HepG2 (cell line): ENCODE results near the gene RNF40. TPM values are rescaled to one million over a fixed set of nuclear protein-coding genes. Genes with fewer than 3 reads are reported as not detected.

Experiments
- CBX1 ChIP-seq: IDR thresholded peaks from one replicate; pipeline ENCODE4 v1.6.1; 2016; ENCODE audit warnings: antibody characterized with exemption, low read depth
- EEA1 ChIP-seq: sonication (generic); formaldehyde crosslinking; IDR thresholded peaks from 2 replicates; pipeline ENCODE4 v1.5.1; 2020; ENCODE audit warnings: mild to moderate bottlenecking, missing genetic modification reagents, borderline replicate concordance
- GATAD1 ChIP-seq: IDR thresholded peaks from 2 replicates; pipeline ENCODE4 v1.6.1; 2016; ENCODE audit warnings: missing genetic modification reagents, missing compliant biosample characterization
- GATAD2A ChIP-seq: IDR thresholded peaks from 2 replicates; pipeline ENCODE4 v1.6.1; 2016
- HOXA3 ChIP-seq: sonication (generic); formaldehyde crosslinking; IDR thresholded peaks from 2 replicates; pipeline ENCODE4 v1.5.0; 2020; ENCODE audit warnings: missing genetic modification reagents
- KLF16 ChIP-seq, 2 experiments: sonication (generic) in 1 of 2; formaldehyde crosslinking in 1 of 2; IDR thresholded peaks; 2 replicates each; pipeline versions ENCODE4 v1.6.1 to v1.8.0; 2016 to 2023; ENCODE audit warnings: missing genetic modification reagents in 2 of 2, missing compliant biosample characterization in 1 of 2
- KMT2A ChIP-seq: sonication (generic); formaldehyde crosslinking; IDR thresholded peaks from 2 replicates; pipeline ENCODE4 v1.4.0; 2020; ENCODE audit warnings: missing genetic modification reagents
- RFXAP ChIP-seq: sonication (generic); formaldehyde crosslinking; IDR thresholded peaks from 2 replicates; pipeline ENCODE4 v1.4.0; 2020; ENCODE audit warnings: missing genetic modification reagents, borderline replicate concordance
- RXRA ChIP-seq: sonication (generic); formaldehyde crosslinking; IDR thresholded peaks from 2 replicates; pipeline ENCODE4 v1.5.1; 2020; ENCODE audit warnings: missing genetic modification reagents
- SATB2 ChIP-seq: sonication (generic); formaldehyde crosslinking; IDR thresholded peaks from 2 replicates; pipeline ENCODE4 v1.5.0; 2020; ENCODE audit warnings: missing genetic modification reagents
- STAG1 ChIP-seq: sonication (generic); formaldehyde crosslinking; IDR thresholded peaks from 2 replicates; pipeline ENCODE4 v1.4.0; 2020; ENCODE audit warnings: missing genetic modification reagents
- ZBTB43 ChIP-seq: sonication (generic); formaldehyde crosslinking; conservative IDR thresholded peaks from 2 replicates; pipeline ENCODE4 v1.4.0; 2020; ENCODE audit warnings: missing genetic modification reagents
- ZC3H13 ChIP-seq: sonication (generic); formaldehyde crosslinking; IDR thresholded peaks from 2 replicates; pipeline ENCODE4 v1.8.1; 2023; ENCODE audit warnings: mild to moderate bottlenecking, missing genetic modification reagents, moderate library complexity
- ZMYM3 ChIP-seq: sonication (generic); formaldehyde crosslinking; IDR thresholded peaks from 2 replicates; pipeline ENCODE4 v1.5.1; 2020; ENCODE audit warnings: mild to moderate bottlenecking, missing genetic modification reagents
- ZNF136 ChIP-seq: sonication (generic); formaldehyde crosslinking; IDR thresholded peaks from 2 replicates; pipeline ENCODE4 v1.8.1; 2022; ENCODE audit warnings: low read depth, mild to moderate bottlenecking, moderate library complexity, missing genetic modification reagents
- ZNF18 ChIP-seq: sonication (generic); formaldehyde crosslinking; IDR thresholded peaks from 2 replicates; pipeline ENCODE4 v1.8.0; 2022; ENCODE audit warnings: mild to moderate bottlenecking, missing genetic modification reagents; ENCODE audit not compliant: insufficient replicate concordance
- ZNF235 ChIP-seq: sonication (generic); formaldehyde crosslinking; IDR thresholded peaks from 2 replicates; pipeline ENCODE4 v1.8.1; 2023; ENCODE audit warnings: mild to moderate bottlenecking, missing genetic modification reagents, borderline replicate concordance
- ZNF30 ChIP-seq: sonication (generic); formaldehyde crosslinking; IDR thresholded peaks from 2 replicates; pipeline ENCODE4 v1.5.0; 2020; ENCODE audit warnings: mild to moderate bottlenecking, missing genetic modification reagents
- ZNF33A ChIP-seq: sonication (generic); formaldehyde crosslinking; IDR thresholded peaks from 2 replicates; pipeline ENCODE4 v1.5.1; 2020; ENCODE audit warnings: missing genetic modification reagents, mild to moderate bottlenecking, moderate library complexity, borderline replicate concordance
- ZNF547 ChIP-seq: sonication (generic); formaldehyde crosslinking; IDR thresholded peaks from 2 replicates; pipeline ENCODE4 v1.5.1; 2020; ENCODE audit warnings: mild to moderate bottlenecking, missing genetic modification reagents
- ZNF770 ChIP-seq: sonication (generic); formaldehyde crosslinking; IDR thresholded peaks from 2 replicates; pipeline ENCODE4 v1.5.0; 2020; ENCODE audit warnings: mild to moderate bottlenecking, missing genetic modification reagents
- polyA plus RNA-seq, 8 experiments: library from polyadenylated mRNA; depleted of rRNA in 3 of 8; stranded (reverse) in 7 of 8; unstranded in 1 of 8; fragments of >200 nt; fragmentation: Illumina TruSeq in 4 of 8; extraction: Trizol in 4 of 8; gene quantifications; 2 replicates each; pipeline versions ENCODE4 v1.2.1 to v1.2.3, GENCODE V29; 2011 to 2016; ENCODE audit warnings: low read depth in 4 of 8, missing spikeins in 1 of 8, mixed read lengths in 1 of 8; ENCODE audit not compliant: insufficient read depth in 1 of 8
- total RNA-seq, 5 experiments: library from RNA; depleted of rRNA; stranded (reverse); fragments of >200 nt; fragmentation: Illumina TruSeq; extraction: Trizol; gene quantifications; 2 replicates each; pipeline ENCODE4 v1.2.3, GENCODE V29; 2016; ENCODE audit warnings: low read depth in 1 of 5

Gene RNF40
- total and polyA plus RNA-seq, 2 of the 13 experiments (the other 11 are each of a cell fraction or from before 2014, with no cell fraction given) = 84.0 to 85.6 TPM

- TF ChIP-seq ZNF547 (CRISPR knock-in tag) (peak; percentile 20; the same call in 1 of the 2 replicates), ZMYM3 (CRISPR knock-in tag) (0 out of 2 replicates have a peak, but pooled peaks have one; percentile 68), ZNF30 (CRISPR knock-in tag) (no peak; the same call in 1 of the 2 replicates), KLF16 (CRISPR knock-in tag; IDR thresholded peaks at IDR 0.05) (no peak), GATAD2A (CRISPR knock-in tag) (0 out of 2 replicates have a peak, but pooled peaks have one; percentile 33), SATB2 (CRISPR knock-in tag) (no peak), KMT2A (0 out of 2 replicates have a peak, but pooled peaks have one; percentile 5), ZBTB43 (CRISPR knock-in tag) (no peak; the same call in 1 of the 2 replicates), STAG1 (CRISPR knock-in tag) (peak; percentile 8; the same call in 1 of the 2 replicates), EEA1 (CRISPR knock-in tag) (no peak), ZNF136 (CRISPR knock-in tag) (peak; percentile 87; the same call in 1 of the 2 replicates), RXRA (CRISPR knock-in tag) (0 out of 2 replicates have a peak, but pooled peaks have one; percentile 17), GATAD1 (CRISPR knock-in tag) (no peak), ZC3H13 (CRISPR knock-in tag) (no peak; the same call in 1 of the 2 replicates), ZNF235 (CRISPR knock-in tag) (peak; percentile 84), HOXA3 (peak; percentile 39; the same call in 1 of the 2 replicates), RFXAP (CRISPR knock-in tag) (peak; percentile 62; the same call in 1 of the 2 replicates), CBX1 (peak; percentile 14), ZNF770 (CRISPR knock-in tag) (peak; percentile 57; the same call in 1 of the 2 replicates), ZNF33A (CRISPR knock-in tag) (no peak), ZNF18 (CRISPR knock-in tag) (no peak)
These were observed 25.7 kb downstream of the RNF40 start (continued) for GRCh38 chr16:30787613-30788378.
